NT2/D1 (cell line): ENCODE data around the gene DUS1L.
A peak's percentile ranks its signal among the peaks of the same experiment; 100 is the strongest.

Experiments used
- DNase-seq: peaks from one replicate; pipeline ENCODE4 v3.0.0-alpha.2; 2011; ENCODE audit warnings: low read depth, low spot score
- H3K27me3 ChIP-seq: 2 replicates; pipeline ENCODE4 v1.6.0; 2011; ENCODE audit warnings: mild to moderate bottlenecking; ENCODE audit not compliant: insufficient read length, insufficient read depth
- H3K36me3 ChIP-seq: 2 replicates; pipeline ENCODE4 v1.6.1; 2011; ENCODE audit warnings: mild to moderate bottlenecking, low read length, mixed read lengths; ENCODE audit not compliant: insufficient read depth, insufficient read length
- H3K4me1 ChIP-seq: 2 replicates; pipeline ENCODE4 v1.5.1; 2011; ENCODE audit not compliant: insufficient read depth, insufficient read length
- H3K4me3 ChIP-seq: 2 replicates; pipeline ENCODE4 v1.5.1; 2011; ENCODE audit warnings: low read depth; ENCODE audit not compliant: insufficient read length
- H3K9ac ChIP-seq: 2 replicates; pipeline ENCODE4 v1.6.0; 2011; ENCODE audit warnings: low read depth; ENCODE audit not compliant: insufficient read length
- H3K9me3 ChIP-seq: 2 replicates; pipeline ENCODE4 v1.5.1; 2011; ENCODE audit warnings: mild to moderate bottlenecking, low read length; ENCODE audit not compliant: insufficient read depth
- SUZ12 ChIP-seq: IDR thresholded peaks from 2 replicates; pipeline ENCODE4 v1.6.1; 2011; ENCODE audit not compliant: insufficient read length, insufficient read depth; ENCODE audit errors: extremely low read depth
- YY1 ChIP-seq: IDR thresholded peaks from 2 replicates; pipeline ENCODE4 v1.6.1; 2011; ENCODE audit not compliant: insufficient read length, insufficient read depth
- ZNF274 ChIP-seq: IDR thresholded peaks from 2 replicates; pipeline ENCODE4 v1.6.1; 2011; ENCODE audit warnings: mild to moderate bottlenecking, low read depth, low read length

The DUS1L gene

GRCh38 chr17:82016875-82017459 lies 48.6 kb downstream of the DUS1L start:
- H3K36me3 ChIP-seq: peaks cover 52% of the 10 kb centered on the region
- H3K27me3 ChIP-seq: no peaks in the 10 kb centered on the region
- peaks cover 38% of the 10 kb centered on the region for H3K4me1 ChIP-seq
- no peak for DNase-seq
- TF ChIP-seq YY1 (no peak), SUZ12 (no peak), ZNF274 (no peak)
- no peaks in the 10 kb centered on the region for H3K9me3 ChIP-seq
- H3K4me3 ChIP-seq: no peak overlapping the region
- no peak overlapping the region for H3K9ac ChIP-seq

GRCh38 chr17:82016061-82016874 lies 49.3 kb downstream of the DUS1L start:
- DNase-seq: no peak
- no peaks in the 10 kb centered on the region for H3K9me3 ChIP-seq
- H3K4me1 ChIP-seq: peaks cover 43% of the 10 kb centered on the region
- no peak overlapping the region for H3K4me3 ChIP-seq
- H3K9ac ChIP-seq: no peak overlapping the region
- H3K36me3 ChIP-seq: peaks cover 58% of the 10 kb centered on the region
- no peak for TF ChIP-seq YY1
- TF ChIP-seq ZNF274: no peak
- TF ChIP-seq SUZ12: no peak
- no peaks in the 10 kb centered on the region for H3K27me3 ChIP-seq

- DNase-seq: no peak
- TF ChIP-seq SUZ12: no peak
- no peak for TF ChIP-seq ZNF274
- no peak for TF ChIP-seq YY1
- Histone ChIP-seq H3K9ac (peak overlapping the region; percentile 50), H3K4me3 (no peak overlapping the region), H3K4me1 (peaks cover 36% of the 10 kb centered on the region), H3K36me3 (peaks cover 56% of the 10 kb centered on the region), H3K9me3 (no peaks in the 10 kb centered on the region), H3K27me3 (no peaks in the 10 kb centered on the region)
Measured at GRCh38 chr17:82015311-82015971, 50.2 kb downstream of the DUS1L start.

GRCh38 chr17:82014971-82015310 lies 50.7 kb downstream of the DUS1L start:
- H3K36me3 ChIP-seq: peaks cover 57% of the 10 kb centered on the region
- DNase-seq: no peak
- H3K9me3 ChIP-seq: no peaks in the 10 kb centered on the region
- peaks cover 33% of the 10 kb centered on the region for H3K4me1 ChIP-seq
- no peak overlapping the region for H3K4me3 ChIP-seq
- TF ChIP-seq ZNF274: no peak
- no peak for TF ChIP-seq YY1
- TF ChIP-seq SUZ12: no peak
- H3K9ac ChIP-seq: peak overlapping the region; percentile 33
- H3K27me3 ChIP-seq: no peaks in the 10 kb centered on the region

GRCh38 chr17:82014432-82014831 lies 51.2 kb downstream of the DUS1L start:
- no peak overlapping the region for H3K4me3 ChIP-seq
- TF ChIP-seq SUZ12 (no peak), ZNF274 (no peak), YY1 (no peak)
- H3K9me3 ChIP-seq: no peaks in the 10 kb centered on the region
- no peak for DNase-seq
- H3K36me3 ChIP-seq: peaks cover 57% of the 10 kb centered on the region
- peaks cover 33% of the 10 kb centered on the region for H3K4me1 ChIP-seq
- H3K27me3 ChIP-seq: no peaks in the 10 kb centered on the region
- H3K9ac ChIP-seq: peak overlapping the region; percentile 38

DNA sequence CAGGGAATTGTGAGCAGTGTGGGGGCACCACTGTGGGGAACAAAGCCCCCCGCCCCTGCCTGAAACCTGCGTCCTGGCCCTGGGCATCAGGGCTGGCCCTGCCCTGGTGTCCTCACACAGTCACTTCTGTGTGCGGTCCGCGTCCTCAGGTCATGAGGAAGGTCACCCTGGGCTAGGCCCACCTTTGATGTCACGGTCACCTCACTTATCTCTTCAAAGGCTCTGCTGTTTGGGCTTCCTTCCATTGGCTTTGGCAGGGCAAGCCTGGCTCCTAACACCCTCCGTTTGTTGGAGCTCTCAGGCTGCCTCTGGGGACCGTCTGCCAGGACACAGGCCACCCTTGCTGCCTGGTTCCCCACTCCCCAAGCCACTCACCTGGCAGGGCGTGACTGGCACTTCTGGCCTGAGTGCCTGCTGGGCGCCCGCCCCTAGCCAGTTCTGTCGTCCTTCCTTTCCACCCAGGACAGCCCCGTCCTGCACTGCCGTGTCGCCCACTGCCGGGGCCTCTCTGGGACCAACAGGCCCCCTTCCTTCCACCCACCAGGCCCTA lies 51.8 kb downstream of the DUS1L start:
- no peaks in the 10 kb centered on the region for H3K9me3 ChIP-seq
- no peak overlapping the region for H3K4me3 ChIP-seq
- H3K9ac ChIP-seq: peak overlapping the region; percentile 74
- H3K4me1 ChIP-seq: peaks cover 33% of the 10 kb centered on the region
- TF ChIP-seq YY1: no peak
- no peak for TF ChIP-seq ZNF274
- TF ChIP-seq SUZ12: no peak
- H3K27me3 ChIP-seq: no peaks in the 10 kb centered on the region
- no peak for DNase-seq
- H3K36me3 ChIP-seq: peaks cover 57% of the 10 kb centered on the region

- TF ChIP-seq ZNF274 (no peak), YY1 (no peak), SUZ12 (no peak)
- H3K27me3 ChIP-seq: no peaks in the 10 kb centered on the region
- no peak for DNase-seq
- no peaks in the 10 kb centered on the region for H3K9me3 ChIP-seq
- peaks cover 36% of the 10 kb centered on the region for H3K4me1 ChIP-seq
- H3K9ac ChIP-seq: peak overlapping the region; percentile 74
- H3K36me3 ChIP-seq: peaks cover 52% of the 10 kb centered on the region
- no peak overlapping the region for H3K4me3 ChIP-seq
Measured at GRCh38 chr17:82013341-82013740, 52.3 kb downstream of the DUS1L start.
